ENCODE data around the gene STAC.
"Not testable (repeated sequence)": the region's sequence is repeated elsewhere in the genome, so short reads cannot be mapped to it uniquely, and the experiment has no call there.

DNA sequence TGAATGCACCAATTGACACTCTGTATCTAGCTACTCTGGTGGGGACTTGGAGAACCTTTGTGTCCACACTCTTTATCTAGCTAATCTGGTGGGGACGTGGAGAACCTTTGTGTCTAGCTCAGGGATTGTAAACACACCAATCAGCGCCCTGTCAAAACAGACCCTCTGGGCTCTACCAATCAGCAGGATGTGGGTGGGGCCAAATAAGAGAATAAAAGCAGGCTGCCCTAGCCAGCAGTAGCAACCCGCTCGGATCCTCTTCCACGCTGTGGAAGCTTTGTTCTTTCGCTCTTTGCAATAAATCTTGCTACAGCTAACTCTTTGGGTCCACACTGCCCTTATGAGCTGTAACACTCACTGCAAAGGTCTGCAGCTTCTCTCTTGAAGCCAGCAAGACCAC lies 73.6 kb downstream of the STAC start:
- TF ChIP-seq, protein P1, sequence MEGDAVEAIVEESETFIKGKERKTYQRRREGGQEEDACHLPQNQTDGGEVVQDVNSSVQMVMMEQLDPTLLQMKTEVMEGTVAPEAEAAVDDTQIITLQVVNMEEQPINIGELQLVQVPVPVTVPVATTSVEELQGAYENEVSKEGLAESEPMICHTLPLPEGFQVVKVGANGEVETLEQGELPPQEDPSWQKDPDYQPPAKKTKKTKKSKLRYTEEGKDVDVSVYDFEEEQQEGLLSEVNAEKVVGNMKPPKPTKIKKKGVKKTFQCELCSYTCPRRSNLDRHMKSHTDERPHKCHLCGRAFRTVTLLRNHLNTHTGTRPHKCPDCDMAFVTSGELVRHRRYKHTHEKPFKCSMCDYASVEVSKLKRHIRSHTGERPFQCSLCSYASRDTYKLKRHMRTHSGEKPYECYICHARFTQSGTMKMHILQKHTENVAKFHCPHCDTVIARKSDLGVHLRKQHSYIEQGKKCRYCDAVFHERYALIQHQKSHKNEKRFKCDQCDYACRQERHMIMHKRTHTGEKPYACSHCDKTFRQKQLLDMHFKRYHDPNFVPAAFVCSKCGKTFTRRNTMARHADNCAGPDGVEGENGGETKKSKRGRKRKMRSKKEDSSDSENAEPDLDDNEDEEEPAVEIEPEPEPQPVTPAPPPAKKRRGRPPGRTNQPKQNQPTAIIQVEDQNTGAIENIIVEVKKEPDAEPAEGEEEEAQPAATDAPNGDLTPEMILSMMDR (IDR thresholded peaks at IDR 0.05; ENCODE audit: low read depth, low read length, missing input control): not testable (repeated sequence)
- TF ChIP-seq, protein P2, sequence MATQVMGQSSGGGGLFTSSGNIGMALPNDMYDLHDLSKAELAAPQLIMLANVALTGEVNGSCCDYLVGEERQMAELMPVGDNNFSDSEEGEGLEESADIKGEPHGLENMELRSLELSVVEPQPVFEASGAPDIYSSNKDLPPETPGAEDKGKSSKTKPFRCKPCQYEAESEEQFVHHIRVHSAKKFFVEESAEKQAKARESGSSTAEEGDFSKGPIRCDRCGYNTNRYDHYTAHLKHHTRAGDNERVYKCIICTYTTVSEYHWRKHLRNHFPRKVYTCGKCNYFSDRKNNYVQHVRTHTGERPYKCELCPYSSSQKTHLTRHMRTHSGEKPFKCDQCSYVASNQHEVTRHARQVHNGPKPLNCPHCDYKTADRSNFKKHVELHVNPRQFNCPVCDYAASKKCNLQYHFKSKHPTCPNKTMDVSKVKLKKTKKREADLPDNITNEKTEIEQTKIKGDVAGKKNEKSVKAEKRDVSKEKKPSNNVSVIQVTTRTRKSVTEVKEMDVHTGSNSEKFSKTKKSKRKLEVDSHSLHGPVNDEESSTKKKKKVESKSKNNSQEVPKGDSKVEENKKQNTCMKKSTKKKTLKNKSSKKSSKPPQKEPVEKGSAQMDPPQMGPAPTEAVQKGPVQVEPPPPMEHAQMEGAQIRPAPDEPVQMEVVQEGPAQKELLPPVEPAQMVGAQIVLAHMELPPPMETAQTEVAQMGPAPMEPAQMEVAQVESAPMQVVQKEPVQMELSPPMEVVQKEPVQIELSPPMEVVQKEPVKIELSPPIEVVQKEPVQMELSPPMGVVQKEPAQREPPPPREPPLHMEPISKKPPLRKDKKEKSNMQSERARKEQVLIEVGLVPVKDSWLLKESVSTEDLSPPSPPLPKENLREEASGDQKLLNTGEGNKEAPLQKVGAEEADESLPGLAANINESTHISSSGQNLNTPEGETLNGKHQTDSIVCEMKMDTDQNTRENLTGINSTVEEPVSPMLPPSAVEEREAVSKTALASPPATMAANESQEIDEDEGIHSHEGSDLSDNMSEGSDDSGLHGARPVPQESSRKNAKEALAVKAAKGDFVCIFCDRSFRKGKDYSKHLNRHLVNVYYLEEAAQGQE (IDR thresholded peaks at IDR 0.05): not testable (repeated sequence)
